Mammary epithelial cell (primary cell): ENCODE measurements around the gene ATP8A1.
A peak's percentile ranks its signal among the peaks of the same experiment; 100 is the strongest.

Experiments used
- CTCF ChIP-seq, 2 donors: IDR thresholded peaks in 1 of 2; conservative IDR thresholded peaks in 1 of 2; 2 replicates each; pipeline ENCODE4 v1.5.1; 2011 to 2012; ENCODE audit warnings: inconsistent platforms in 2 of 2, low read length in 2 of 2, mild to moderate bottlenecking in 2 of 2, control low read depth in 1 of 2, low read depth in 1 of 2; ENCODE audit not compliant: insufficient read depth in 1 of 2; ENCODE audit errors: extremely low read depth in 1 of 2
- EZH2 ChIP-seq: IDR thresholded peaks from 2 replicates; pipeline ENCODE4 v1.6.1; 2012; ENCODE audit warnings: low read length, inconsistent platforms, borderline replicate concordance

- TF ChIP-seq EZH2 (no peak), CTCF (conservative IDR thresholded peaks at IDR 0.05 in 1 of 2, IDR thresholded peaks at IDR 0.05 in 1 of 2; ENCODE audit: extremely low read depth in 1 of 2, insufficient read depth in 1 of 2, low read depth in 1 of 2, low read length in 2 of 2) (peak in 1 of 2 donors; percentile 22)
Measured at GRCh38 chr4:42401171-42401570, 255.7 kb downstream of the ATP8A1 start.
